ENCODE measurements around the gene CRY2. TPM values are rescaled to one million over a fixed set of nuclear protein-coding genes. Genes with fewer than 3 reads are reported as not detected.

CRY2 gene
- polyA plus RNA-seq, 1 of the 3 experiments (the other 2 are of a cell fraction) = 6.7 TPM

DNA sequence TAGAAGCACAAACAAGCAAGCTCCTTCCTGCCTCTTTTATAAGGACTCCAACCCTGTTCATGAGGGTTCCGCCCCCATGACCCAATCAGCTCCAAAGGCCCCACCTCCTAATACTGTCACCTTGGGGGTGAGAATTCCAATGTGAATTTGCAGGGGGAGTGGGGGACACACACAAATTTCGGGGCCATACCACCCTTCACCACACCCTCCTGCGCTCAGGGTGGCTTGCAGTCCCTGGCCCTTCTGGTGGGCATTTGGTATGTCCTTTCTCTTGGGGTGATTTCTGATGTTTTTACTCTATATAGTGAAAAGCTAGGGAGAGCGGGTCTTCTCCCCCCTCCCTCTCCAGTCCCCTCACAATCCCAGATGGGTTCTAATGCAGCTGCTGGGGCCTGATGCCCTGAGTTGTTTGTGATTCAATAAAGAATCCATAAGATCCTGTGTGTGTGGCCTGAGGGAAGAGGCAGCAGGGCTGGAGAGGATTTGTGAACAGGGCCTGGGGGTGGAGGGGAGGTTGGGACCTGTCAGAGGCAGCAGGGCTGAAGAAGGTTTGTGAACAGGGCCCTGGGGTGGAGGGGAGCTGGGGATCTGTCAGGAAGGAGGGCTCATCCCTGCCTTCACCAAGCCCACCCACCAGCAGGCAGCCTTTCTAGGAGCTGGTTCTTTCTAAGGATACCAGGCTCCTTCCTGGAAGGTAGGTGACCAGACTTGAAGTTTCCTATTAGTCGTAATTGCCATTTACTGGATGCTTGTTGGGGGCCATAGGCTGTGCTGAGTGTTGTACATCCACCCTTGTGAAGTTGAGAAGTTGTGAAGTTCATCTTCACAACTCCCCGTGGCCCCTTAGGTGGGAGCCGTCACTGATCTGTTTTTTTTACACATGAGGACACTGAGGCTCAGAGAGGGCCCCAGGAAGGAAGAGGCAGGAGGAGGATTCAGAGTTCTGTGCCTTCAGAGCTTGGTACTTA, 34.4 kb upstream of the CRY2 start:
- Histone ChIP-seq H3K4me2 (no peak overlapping the region), H3K79me2 (ENCODE audit: insufficient read depth) (peaks cover 18% of the 10 kb centered on the region; the same call in 1 of the 2 replicates), H3K4me1 (ENCODE audit: control insufficient read depth in 1 of 2, insufficient read depth in 2 of 2, low read depth in 1 of 2, low read length in 1 of 2) (peaks cover 0 to 5% of the 10 kb centered on the region in 2 experiments; a peak in 2 of 4 replicates), H3K36me3 (replicated peaks in 1 of 2; ENCODE audit: control insufficient read depth in 1 of 2, insufficient read depth in 2 of 2, low read length in 1 of 2) (peaks cover 8 to 33% of the 10 kb centered on the region in 2 experiments), H3K27ac (ENCODE audit: low read depth in 2 of 2, low read length in 1 of 2) (no peak overlapping the region), H2AFZ (ENCODE audit: low read depth) (no peak overlapping the region), H3K9me2 (no peaks in the 10 kb centered on the region), H4K20me1 (ENCODE audit: insufficient read depth) (peaks cover 24% of the 10 kb centered on the region), H3K9me3 (no peaks in the 10 kb centered on the region), H3K9ac (no peak overlapping the region), H3F3A (replicated peaks; ENCODE audit: insufficient read depth) (no peaks in the 10 kb centered on the region), H3K27me3 (ENCODE audit: insufficient read depth) (no peaks in the 10 kb centered on the region), H3K4me3 (ENCODE audit: low read depth in 2 of 2, low read length in 1 of 2) (no peak overlapping the region)
- no peak for TF ChIP-seq TEAD4 (IDR thresholded peaks at IDR 0.05; ENCODE audit: borderline replicate concordance, insufficient read depth)
- TF ChIP-seq GATA2 (CRISPR knock-in tag; IDR thresholded peaks at IDR 0.05) = no peak
- no peak for TF ChIP-seq MXI1 (IDR thresholded peaks at IDR 0.05; ENCODE audit: low read depth, low read length)
- TF ChIP-seq EZH2phosphoT487 (IDR thresholded peaks at IDR 0.05; ENCODE audit: borderline replicate concordance, low read depth) = no peak
- TF ChIP-seq MEF2A (IDR thresholded peaks at IDR 0.05; ENCODE audit: borderline replicate concordance, low read depth) = no peak
- TF ChIP-seq RFX5 (IDR thresholded peaks at IDR 0.05; ENCODE audit: low read length) = no peak
- no peak for TF ChIP-seq JUND (IDR thresholded peaks at IDR 0.05)
- no peak for TF ChIP-seq USF2 (IDR thresholded peaks at IDR 0.05; ENCODE audit: borderline replicate concordance, low read depth, low read length)
- no peak for TF ChIP-seq RAD21 (IDR thresholded peaks at IDR 0.05; ENCODE audit: low read length)
- TF ChIP-seq POLR2AphosphoS5 (IDR thresholded peaks at IDR 0.05; ENCODE audit: low read depth, low read length) = no peak; the same call in 1 of the 2 replicates
- TF ChIP-seq SMC3 (IDR thresholded peaks at IDR 0.05; ENCODE audit: low read depth, low read length) = no peak
- TF ChIP-seq, protein P1, sequence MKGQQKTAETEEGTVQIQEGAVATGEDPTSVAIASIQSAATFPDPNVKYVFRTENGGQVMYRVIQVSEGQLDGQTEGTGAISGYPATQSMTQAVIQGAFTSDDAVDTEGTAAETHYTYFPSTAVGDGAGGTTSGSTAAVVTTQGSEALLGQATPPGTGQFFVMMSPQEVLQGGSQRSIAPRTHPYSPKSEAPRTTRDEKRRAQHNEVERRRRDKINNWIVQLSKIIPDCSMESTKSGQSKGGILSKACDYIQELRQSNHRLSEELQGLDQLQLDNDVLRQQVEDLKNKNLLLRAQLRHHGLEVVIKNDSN (IDR thresholded peaks at IDR 0.05; ENCODE audit: borderline replicate concordance, low read depth) = no peak
- no peak for TF ChIP-seq NRF1 (IDR thresholded peaks at IDR 0.05; ENCODE audit: low read depth, low read length)
- no peak for TF ChIP-seq NFIC (IDR thresholded peaks at IDR 0.05; ENCODE audit: borderline replicate concordance)
- TF ChIP-seq RXRA (IDR thresholded peaks at IDR 0.05; ENCODE audit: borderline replicate concordance, low read depth) = no peak
- no peak for TF ChIP-seq FOXM1 (IDR thresholded peaks at IDR 0.05; ENCODE audit: low read depth)
- TF ChIP-seq SIN3A (IDR thresholded peaks at IDR 0.05; ENCODE audit: borderline replicate concordance, low read depth, low read length) = no peak
- 81% methylated on average over 6 of the region's 7 CpGs for WGBS (ENCODE audit: low lambda C conversion rate)
- CTCF ChIA-PET = interaction anchor here (1.0 to 1.1 kb wide), 2 partner anchors 15 to 31 kb away, joined by 3 read pairs; no protein-coding TSS in a partner anchor
- POLR2A ChIA-PET = no interaction called here
- peak; percentile 35 for DNase-seq
